ENCODE results near the gene URB1. TPM values are rescaled to one million over a fixed set of nuclear protein-coding genes. Genes with fewer than 3 reads are reported as not detected.

URB1 gene
- total and polyA plus RNA-seq, 4 experiments from 2014 or later = 0.55 to 15.2 (median 8.6) TPM

Other genes starting within 250 kb of the URB1 start
- gene MIS18A, start 114.0 kb downstream of the URB1 start, total RNA-seq = 1 to 10 TPM; 6.7 to 9.5 TPM
- gene MIS18A, start 114.0 kb downstream of the URB1 start, polyA plus RNA-seq = 10 to 100 TPM in 1 of 2 donors, 1 to 10 TPM in 1; 9.6 to 10.8 TPM
- not detected for gene MRAP, start 94.2 kb downstream of the URB1 start, total RNA-seq
- gene MRAP, start 94.2 kb downstream of the URB1 start, polyA plus RNA-seq = not detected
- gene EVA1C, start 19.7 kb upstream of the URB1 start, total RNA-seq = 10 to 100 TPM; 17.1 to 17.2 TPM
- gene EVA1C, start 19.7 kb upstream of the URB1 start, polyA plus RNA-seq = 10 to 100 TPM; 17.2 to 23.9 TPM
- gene TCP10L, start 192.5 kb upstream of the URB1 start, total RNA-seq = 1 to 10 TPM in 1 of 2 experiments, under 1 TPM in 1; 0.55 to 1.0 TPM
- under 1 TPM in 1 of 2 donors, not detected in 1; 0.10 TPM for gene TCP10L, start 192.5 kb upstream of the URB1 start, polyA plus RNA-seq
- gene CFAP298, start 219.4 kb upstream of the URB1 start, total RNA-seq = 10 to 100 TPM; 29.4 to 39.1 TPM
- 10 to 100 TPM; 48.8 to 54.3 TPM for gene CFAP298, start 219.4 kb upstream of the URB1 start, polyA plus RNA-seq